ENCODE data around the gene VKORC1L1. TPM values are rescaled to one million over a fixed set of nuclear protein-coding genes. Genes with fewer than 3 reads are reported as not detected.

VKORC1L1 gene
- total and polyA plus RNA-seq, 2 donors (not counting 3 experiments of a cell fraction or from before 2014, with no cell fraction given): 14.5 to 36.7 TPM

DNA sequence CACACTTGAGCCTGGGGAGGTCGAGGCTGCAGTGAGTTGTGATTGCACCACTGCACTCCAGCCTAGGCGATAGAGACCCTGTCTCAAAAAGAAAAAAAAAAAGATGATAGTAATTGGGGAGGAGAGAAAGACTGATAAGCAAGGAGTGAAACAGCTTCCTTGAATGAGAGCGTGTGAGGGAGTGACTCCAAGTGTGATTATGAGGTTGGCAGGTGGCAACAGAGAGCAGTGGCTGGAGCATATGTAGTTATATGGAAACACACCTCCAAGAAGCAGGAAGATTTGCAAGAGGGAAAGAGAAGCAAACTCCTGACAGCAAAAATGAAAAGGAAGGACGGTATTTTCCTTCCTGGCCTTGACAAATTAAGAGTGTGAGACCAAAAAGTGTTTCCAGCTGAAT lies 50.4 kb downstream of the VKORC1L1 start:
- ChIA-PET CTCF (no interaction called here), POLR2A (no interaction called here)
- Histone ChIP-seq H3K4me3 (replicated peaks in 1 of 3; ENCODE audit: insufficient read depth in 1 of 3, low read depth in 1 of 3, low read length in 3 of 3) (no peak overlapping the region), H3K4me2 (ENCODE audit: insufficient read depth, low read length) (no peak overlapping the region), H3K27ac (ENCODE audit: insufficient read depth, low read depth, low read length) (no peak overlapping the region), H3K9ac (replicated peaks; ENCODE audit: extremely low read depth, insufficient read depth, low read length) (no peak overlapping the region), H4K20me1 (replicated peaks; ENCODE audit: control insufficient read depth, extremely low read depth, insufficient read depth, low read length) (no peaks in the 10 kb centered on the region), H3K27me3 (ENCODE audit: control insufficient read depth in 2 of 2, insufficient read depth in 2 of 2, low read length in 2 of 2) (no peaks in the 10 kb centered on the region), H3K79me2 (ENCODE audit: control insufficient read depth, insufficient read depth, low read length) (peaks cover 26% of the 10 kb centered on the region), H3K9me1 (replicated peaks; ENCODE audit: control insufficient read depth, extremely low read depth, insufficient read depth, low read length) (no peaks in the 10 kb centered on the region), H3K4me1 (ENCODE audit: control insufficient read depth, extremely low read depth, insufficient read depth, low read length) (no peaks in the 10 kb centered on the region), H3K9me3 (replicated peaks; ENCODE audit: control insufficient read depth, insufficient read depth, low read length) (no peaks in the 10 kb centered on the region), H2AFZ (ENCODE audit: low read depth, low read length) (no peak overlapping the region), H3K36me3 (ENCODE audit: control insufficient read depth in 2 of 2, extremely low read depth in 1 of 2, insufficient read depth in 2 of 2, low read length in 2 of 2) (no peaks in the 10 kb centered on the region)
- TF ChIP-seq JUN (IDR thresholded peaks at IDR 0.05; ENCODE audit: borderline replicate concordance, insufficient read depth, insufficient read length, low read depth) (no peak), EZH2 (IDR thresholded peaks at IDR 0.05; ENCODE audit: borderline replicate concordance, low read depth, low read length, severe bottlenecking) (no peak), MYC (IDR thresholded peaks at IDR 0.05; ENCODE audit: low read depth, low read length) (no peak), POLR2A (IDR thresholded peaks at IDR 0.05; ENCODE audit: low read depth, low read length) (no peak), FOS (IDR thresholded peaks at IDR 0.05; ENCODE audit: borderline replicate concordance, insufficient read depth, low read length) (no peak), MAX (IDR thresholded peaks at IDR 0.05; ENCODE audit: insufficient read depth, insufficient read length) (no peak), GATA2 (IDR thresholded peaks at IDR 0.05; ENCODE audit: insufficient read depth, insufficient read length, low read depth, low read length) (no peak), CTCF (IDR thresholded peaks at IDR 0.05; ENCODE audit: extremely low read depth in 1 of 2, insufficient read depth in 1 of 2, low read depth in 1 of 2, low read length in 2 of 2) (no peak), POLR2AphosphoS5 (IDR thresholded peaks at IDR 0.05; ENCODE audit: insufficient read depth, low read depth, low read length) (no peak)
- FAIRE-seq (no peak), DNase-seq (ENCODE audit: low read depth, low spot score) (no peak)
- no TSS peak for BruUV-seq (replicated peaks)
- intact Hi-C loops (cut with micrococcal nuclease): no loop called here
- dilution Hi-C loops (cut with MboI; ENCODE audit: extremely low pct_ligation_motif_present, low sequenced_read_pairs): no loop called here

Data from endothelial cell of umbilical vein (primary cell).